K562 (cell line): ENCODE results near the gene MTMR12. TPM values are rescaled to one million over a fixed set of nuclear protein-coding genes. Genes with fewer than 3 reads are reported as not detected.
A peak's percentile ranks its signal among the peaks of the same experiment; 100 is the strongest.

Source experiments
- ATAC-seq: fragments of 200-7000 bp; cut with Tn5 transposase; 3 replicates; pipeline ENCODE4 v1.9.1; 2020; ENCODE audit warnings: moderate library complexity
- BruUV-seq: library from RNA; stranded (reverse); fragments of 400-500 nt; replicated peaks from 2 replicates; lab custom pipeline; 2021; lab: Mats Ljungman, UMichigan
- CTCF ChIA-PET: fragments of 300-600 bp; formaldehyde crosslinking; extraction: SDS; loops from one replicate; lab custom pipeline; 2021; ENCODE audit warnings: low intra/inter-chr PET ratio; lab: Yijun Ruan, JAX
- POLR2A ChIA-PET: fragments of 300-600, 350-650 bp; sonication (Branson Sonifier 250); formaldehyde crosslinking; extraction: SDS; loops from one replicate; lab custom pipeline; 2021; ENCODE audit warnings: antibody characterized with exemption, inconsistent platforms; lab: Yijun Ruan, JAX
- DNase-seq, 4 experiments: peaks; one replicate each; pipeline versions ENCODE4 v3.0.0 to v3.0.0-alpha.2; 2011 to 2018; ENCODE audit warnings: low spot score in 3 of 4, mixed read lengths in 3 of 4; ENCODE audit errors: extremely low read depth in 1 of 4
- FAIRE-seq: peaks from 2 replicates; lab custom pipeline; 2011; peaks lifted over from hg19 to GRCh38; lab: Jason Lieb, UNC
- H2AFZ ChIP-seq: 2 replicates; pipeline ENCODE4 v1.6.0; 2011; ENCODE audit warnings: low read depth, low read length, control low read depth, inconsistent platforms
- H3K27ac ChIP-seq: fragments of 200-600 bp; 3 replicates; pipeline ENCODE4 v1.8.0; 2011; ENCODE audit warnings: low read depth, mild to moderate bottlenecking, control low read depth, inconsistent platforms, low read length, moderate library complexity, mixed read lengths; ENCODE audit errors: extremely low read depth
- H3K27me3 ChIP-seq, 2 experiments: fragments of 300-600 bp in 1 of 2; 2 replicates in 1 of 2; 3 replicates in 1 of 2; pipeline versions ENCODE4 v1.6.0 to v1.8.0; 2011; ENCODE audit warnings: inconsistent platforms in 2 of 2, low read length in 2 of 2, mild to moderate bottlenecking in 1 of 2, mixed read lengths in 1 of 2, moderate library complexity in 1 of 2; ENCODE audit not compliant: control insufficient read depth in 2 of 2, insufficient read depth in 2 of 2
- H3K36me3 ChIP-seq: fragments of 300-600 bp; 3 replicates; pipeline ENCODE4 v1.8.0; 2011; ENCODE audit warnings: mild to moderate bottlenecking, low read length, inconsistent platforms; ENCODE audit not compliant: control insufficient read depth, insufficient read depth
- H3K4me1 ChIP-seq, 2 experiments: fragments of 200-600 bp in 1 of 2; replicated peaks in 1 of 2; 2 replicates in 1 of 2; 3 replicates in 1 of 2; pipeline versions ENCODE4 v1.5.1 to v1.8.0; 2011; ENCODE audit warnings: inconsistent platforms in 2 of 2, low read length in 2 of 2, mild to moderate bottlenecking in 1 of 2, mixed read lengths in 1 of 2, moderate library complexity in 1 of 2; ENCODE audit not compliant: control insufficient read depth in 2 of 2, insufficient read depth in 2 of 2
- H3K4me2 ChIP-seq: 2 replicates; pipeline ENCODE4 v1.6.1; 2011; ENCODE audit warnings: low read length, control low read depth, inconsistent platforms, mixed read lengths; ENCODE audit not compliant: insufficient read depth
- H3K4me3 ChIP-seq: fragments of 200-600 bp; sonication (generic), shearing (Covaris generic); 2 replicates; pipeline ENCODE4 v1.5.1; 2016; ENCODE audit warnings: control low read depth, inconsistent platforms
- H3K79me2 ChIP-seq: fragments of 200-600 bp; 3 replicates; pipeline ENCODE4 v1.8.0; 2011; ENCODE audit warnings: low read length, inconsistent platforms; ENCODE audit not compliant: control insufficient read depth, insufficient read depth
- H3K9ac ChIP-seq, 2 experiments: 2 replicates each; pipeline versions ENCODE4 v1.6.0 to v1.6.1; 2011; ENCODE audit warnings: low read depth in 2 of 2, low read length in 2 of 2, control low read depth in 1 of 2, inconsistent platforms in 1 of 2, mild to moderate bottlenecking in 1 of 2, mixed read lengths in 1 of 2; ENCODE audit not compliant: insufficient read depth in 1 of 2
- H3K9me1 ChIP-seq: one replicate; pipeline ENCODE4 v1.6.0; 2011; ENCODE audit warnings: inconsistent platforms, mild to moderate bottlenecking, low read length, moderate library complexity; ENCODE audit not compliant: control insufficient read depth, insufficient read depth
- H3K9me3 ChIP-seq: replicated peaks from 2 replicates; pipeline ENCODE4 v1.5.1; 2011; ENCODE audit warnings: low read depth, low read length, inconsistent platforms; ENCODE audit not compliant: control insufficient read depth, insufficient read depth
- H4K20me1 ChIP-seq: replicated peaks from 2 replicates; pipeline ENCODE4 v1.6.1; 2011; ENCODE audit warnings: low read length, inconsistent platforms, mixed read lengths; ENCODE audit not compliant: control insufficient read depth, insufficient read depth
- ARHGAP35 ChIP-seq: fragments of 450-650 bp; IDR thresholded peaks from 2 replicates; pipeline ENCODE4 v1.6.1; 2018; ENCODE audit not compliant: partially characterized antibody
- CHD2 ChIP-seq: IDR thresholded peaks from 2 replicates; pipeline ENCODE4 v1.6.1; 2011; ENCODE audit warnings: low read depth, low read length
- CREBBP ChIP-seq: IDR thresholded peaks from one replicate; pipeline ENCODE4 v1.6.1; 2012; ENCODE audit warnings: low read depth, mild to moderate bottlenecking, control low read depth, inconsistent platforms, low read length
- DACH1 ChIP-seq: fragments of 450-650 bp; IDR thresholded peaks from 2 replicates; pipeline ENCODE4 v1.6.1; 2018; ENCODE audit not compliant: partially characterized antibody
- EP400 ChIP-seq: fragments of 450-650 bp; IDR thresholded peaks from 2 replicates; pipeline ENCODE4 v1.6.1; 2017; ENCODE audit warnings: antibody characterized with exemption, mild to moderate bottlenecking, moderate library complexity
- HBP1 ChIP-seq: fragments of 450-650 bp; formaldehyde crosslinking; IDR thresholded peaks from 2 replicates; pipeline ENCODE4 v1.4.0; 2022; ENCODE audit warnings: missing genetic modification characterization
- MYNN ChIP-seq, 2 experiments: sonication (generic); formaldehyde crosslinking in 1 of 2; IDR thresholded peaks; 2 replicates each; pipeline versions ENCODE4 v1.5.0 to v1.6.1; 2016 to 2020; ENCODE audit warnings: antibody characterized with exemption in 1 of 2, missing genetic modification reagents in 1 of 2
- NFATC3 ChIP-seq: fragments of 450-650 bp; IDR thresholded peaks from 2 replicates; pipeline ENCODE4 v1.6.1; 2017; ENCODE audit warnings: mild to moderate bottlenecking
- NR2C1 ChIP-seq, 2 experiments: fragments of 450-650 bp; IDR thresholded peaks; 2 replicates each; pipeline ENCODE4 v1.6.1; 2017; ENCODE audit warnings: mild to moderate bottlenecking in 2 of 2, antibody characterized with exemption in 1 of 2, inconsistent platforms in 1 of 2, missing compliant biosample characterization in 1 of 2, missing genetic modification characterization in 1 of 2
- SPI1 ChIP-seq: IDR thresholded peaks from 2 replicates; pipeline ENCODE4 v1.6.1; 2011; ENCODE audit warnings: low read depth, low read length, control low read depth, borderline replicate concordance
- SRF ChIP-seq, 2 experiments: fragments of 250-450, 450-650 bp in 1 of 2; sonication (Bioruptor Pico) in 1 of 2; sonication (generic) in 1 of 2; formaldehyde crosslinking; IDR thresholded peaks; 2 replicates each; pipeline versions ENCODE4 v1.5.0 to v1.5.1; 2020 to 2022; ENCODE audit warnings: mild to moderate bottlenecking in 1 of 2, missing genetic modification reagents in 1 of 2
- TGIF2 ChIP-seq: sonication (generic); formaldehyde crosslinking; IDR thresholded peaks from 2 replicates; pipeline ENCODE4 v1.8.1; 2022; ENCODE audit warnings: mild to moderate bottlenecking, missing genetic modification reagents, moderate library complexity
- ZNF253 ChIP-seq: fragments of 250-450 bp; sonication (Bioruptor Pico); conservative IDR thresholded peaks from 2 replicates; pipeline ENCODE4 v1.6.1; 2021; ENCODE audit warnings: mild to moderate bottlenecking
- WGBS: fragments of 100-300 bp; shearing (Covaris generic); methylation state at CpG from one replicate; pipeline ENCODE4 v1.1.6; 2016; ENCODE audit warnings: low coverage, mixed read lengths; ENCODE audit not compliant: insufficient coverage; ENCODE audit errors: missing lambda C conversion rate; 5-methylcytosine and 5-hydroxymethylcytosine counted together
- in situ Hi-C: fragments of 300-500 bp; cut with MboI; formaldehyde crosslinking; loops from 4 replicates; pipeline ENCODE4 v1.15.0; 2018; ENCODE audit warnings: inconsistent platforms, mixed read lengths
- intact Hi-C: fragments of 100-400 bp; cut with micrococcal nuclease; formaldehyde crosslinking; loops from 2 replicates; pipeline ENCODE4 v1.14.2; 2022
- polyA plus RNA-seq, 8 experiments: library from polyadenylated mRNA; depleted of rRNA in 4 of 8; stranded (reverse) in 5 of 8; unstranded in 3 of 8; fragments of >200 nt; fragmentation: Nextera tagmentation in 2 of 8; fragmentation: Illumina TruSeq in 1 of 8; extraction: Ambion mirVana in 2 of 8; extraction: Trizol in 1 of 8; gene quantifications; 2 replicates each; pipeline versions ENCODE4 v1.2.1 to v1.2.3, GENCODE V29; 2011 to 2014; ENCODE audit warnings: inconsistent platforms in 1 of 8, missing spikeins in 1 of 8
- total RNA-seq, 7 experiments: library from RNA; depleted of rRNA in 6 of 7; stranded (reverse); fragments of >200 nt in 6 of 7; fragmentation: Illumina TruSeq in 2 of 7; extraction: Trizol in 2 of 7; gene quantifications; 2 replicates each; pipeline versions ENCODE4 v1.2.1 to v1.2.3, GENCODE V29; 2011 to 2021; ENCODE audit warnings: low replicate concordance in 1 of 7

The MTMR12 gene
- total and polyA plus RNA-seq, 9 of the 15 experiments (the other 6 are each of a cell fraction or from before 2014, with no cell fraction given): 4.0 to 28.7 (median 17.1) TPM

- Histone ChIP-seq H3K4me1 (peaks cover 0 to 3% of the 10 kb centered on the region in 2 experiments; a peak in 1 of 5 replicates), H3K4me2 (no peak overlapping the region), H3K9me3 (no peaks in the 10 kb centered on the region), H3K4me3 (no peak overlapping the region), H3K27ac (no peak overlapping the region), H3K9me1 (no peaks in the 10 kb centered on the region), H2AFZ (no peak overlapping the region), H4K20me1 (no peaks in the 10 kb centered on the region), H3K36me3 (no peaks in the 10 kb centered on the region), H3K27me3 (no peaks in the 10 kb centered on the region), H3K9ac (no peak overlapping the region), H3K79me2 (no peaks in the 10 kb centered on the region)
- no peak for ATAC-seq
- intact Hi-C loops: loop anchor here (10.0 kb wide), 1 partner anchor 282 kb away; no protein-coding TSS in a partner anchor
- no peak for DNase-seq
- TF ChIP-seq CREBBP (no peak), NFATC3 (no peak), CHD2 (no peak), SPI1 (no peak)
- CTCF ChIA-PET: no interaction called here
- POLR2A ChIA-PET: no interaction called here
- BruUV-seq: no TSS peak
- WGBS: 60% methylated on average over 10 of the region's 10 CpGs
- in situ Hi-C loops: no loop called here
- no peak for FAIRE-seq
Observed at GRCh38 chr5:32332966-32333365, 20.2 kb upstream of the MTMR12 start.

- no peaks in the 10 kb centered on the region for H3K79me2 ChIP-seq
- CTCF ChIA-PET: no interaction called here
- H3K27ac ChIP-seq: no peak overlapping the region
- no peak overlapping the region for H3K4me3 ChIP-seq
- WGBS: 13% methylated on average over 1 of the region's 1 CpG
- DNase-seq (no peak), FAIRE-seq (no peak), ATAC-seq (no peak)
- H3K9me1 ChIP-seq: no peaks in the 10 kb centered on the region
- no peaks in the 10 kb centered on the region for H3K9me3 ChIP-seq
- H3K36me3 ChIP-seq: no peaks in the 10 kb centered on the region
- no peak overlapping the region for H3K4me2 ChIP-seq
- no peaks in the 10 kb centered on the region for H4K20me1 ChIP-seq
- in situ Hi-C loops: no loop called here
- no peaks in the 10 kb centered on the region for H3K27me3 ChIP-seq
- POLR2A ChIA-PET: no interaction called here
- BruUV-seq: no TSS peak
- H2AFZ ChIP-seq: no peak overlapping the region
- no peak overlapping the region for H3K9ac ChIP-seq
- intact Hi-C loops: loop anchor here (10.0 kb wide), 1 partner anchor 282 kb away; no protein-coding TSS in a partner anchor
- no peak for TF ChIP-seq NR2C1 (IDR thresholded peaks at IDR 0.05)
- TF ChIP-seq NR2C1 (tag; IDR thresholded peaks at IDR 0.05): no peak
- TF ChIP-seq SRF (CRISPR knock-in tag; IDR thresholded peaks at IDR 0.05): no peak
- no peak for TF ChIP-seq MYNN (IDR thresholded peaks at IDR 0.05)
- no peak for TF ChIP-seq MYNN (CRISPR knock-in tag; IDR thresholded peaks at IDR 0.05)
- no peak for TF ChIP-seq ZNF253 (CRISPR knock-in tag)
- no peak for TF ChIP-seq HBP1 (CRISPR knock-in tag)
- TF ChIP-seq DACH1: peak; percentile 91
- no peak for TF ChIP-seq ARHGAP35
- TF ChIP-seq TGIF2 (CRISPR knock-in tag): no peak
- no peak for TF ChIP-seq EP400
- peaks cover 0 to 3% of the 10 kb centered on the region in 2 experiments; a peak in 1 of 5 replicates for H3K4me1 ChIP-seq
Observed at GRCh38 chr5:32332361-32332760, 19.6 kb upstream of the MTMR12 start.
